GM23248 (cell line): ENCODE data around the gene WWTR1.

ENCODE experiments used
- EZH2 ChIP-seq: fragments of 200-600 bp; sonication (generic); IDR thresholded peaks from 2 replicates; pipeline ENCODE4 v1.6.1; 2018; ENCODE audit warnings: antibody characterized with exemption, mild to moderate bottlenecking; ENCODE audit not compliant: insufficient read depth, poor library complexity, severe bottlenecking
- EZH2phosphoT487 ChIP-seq: fragments of 200-600 bp; sonication (generic); IDR thresholded peaks from 2 replicates; pipeline ENCODE4 v1.6.1; 2018; ENCODE audit warnings: antibody characterized with exemption, moderate library complexity, mild to moderate bottlenecking, low read depth; ENCODE audit not compliant: insufficient read depth

- no peak for TF ChIP-seq EZH2
- TF ChIP-seq EZH2phosphoT487, result no peak
Measured at GRCh38 chr3:149583921-149584635, 73.7 kb downstream of the WWTR1 start.
